Measurements from ENCODE around the gene UBA5.

The UBA5 gene

DNA sequence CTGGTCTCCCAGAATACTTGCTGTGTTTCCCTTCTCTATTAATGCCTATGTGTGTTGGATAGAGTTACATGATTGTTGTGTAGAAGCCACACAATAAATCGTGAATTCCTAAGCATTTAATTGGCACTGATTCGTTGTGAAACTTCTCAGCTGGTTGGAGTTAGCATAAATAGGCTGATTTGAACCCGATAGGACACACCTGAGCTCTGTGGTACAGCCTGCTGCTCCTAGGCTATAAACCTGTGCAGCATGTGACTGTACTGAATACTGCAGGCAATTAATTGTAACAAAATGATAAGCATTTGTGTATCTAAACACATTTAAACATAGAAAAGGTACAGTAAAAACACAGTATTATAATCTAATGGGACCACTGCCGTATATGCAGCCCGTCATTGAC, 5.4 kb upstream of the UBA5 start:
- no peak for DNase-seq

DNA sequence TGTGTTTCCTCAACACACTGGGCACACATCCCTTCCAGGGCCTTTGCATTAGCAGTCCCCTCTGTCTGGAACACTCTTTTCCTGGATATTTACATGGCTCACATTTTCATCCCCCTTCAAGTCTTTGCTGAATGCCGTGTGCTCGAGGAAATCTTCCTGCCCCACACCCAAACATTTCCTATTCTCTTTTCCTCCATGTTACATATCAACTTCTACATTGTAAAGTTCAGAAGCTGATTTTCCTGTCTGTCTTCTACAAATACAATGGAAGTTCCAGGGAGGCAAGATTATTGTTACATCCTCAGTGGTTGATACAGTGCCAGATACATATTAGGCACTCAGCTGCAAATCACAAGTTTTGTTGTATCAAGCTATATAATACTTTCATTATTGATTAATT, 4.7 kb upstream of the UBA5 start:
- no peak for DNase-seq

DNA sequence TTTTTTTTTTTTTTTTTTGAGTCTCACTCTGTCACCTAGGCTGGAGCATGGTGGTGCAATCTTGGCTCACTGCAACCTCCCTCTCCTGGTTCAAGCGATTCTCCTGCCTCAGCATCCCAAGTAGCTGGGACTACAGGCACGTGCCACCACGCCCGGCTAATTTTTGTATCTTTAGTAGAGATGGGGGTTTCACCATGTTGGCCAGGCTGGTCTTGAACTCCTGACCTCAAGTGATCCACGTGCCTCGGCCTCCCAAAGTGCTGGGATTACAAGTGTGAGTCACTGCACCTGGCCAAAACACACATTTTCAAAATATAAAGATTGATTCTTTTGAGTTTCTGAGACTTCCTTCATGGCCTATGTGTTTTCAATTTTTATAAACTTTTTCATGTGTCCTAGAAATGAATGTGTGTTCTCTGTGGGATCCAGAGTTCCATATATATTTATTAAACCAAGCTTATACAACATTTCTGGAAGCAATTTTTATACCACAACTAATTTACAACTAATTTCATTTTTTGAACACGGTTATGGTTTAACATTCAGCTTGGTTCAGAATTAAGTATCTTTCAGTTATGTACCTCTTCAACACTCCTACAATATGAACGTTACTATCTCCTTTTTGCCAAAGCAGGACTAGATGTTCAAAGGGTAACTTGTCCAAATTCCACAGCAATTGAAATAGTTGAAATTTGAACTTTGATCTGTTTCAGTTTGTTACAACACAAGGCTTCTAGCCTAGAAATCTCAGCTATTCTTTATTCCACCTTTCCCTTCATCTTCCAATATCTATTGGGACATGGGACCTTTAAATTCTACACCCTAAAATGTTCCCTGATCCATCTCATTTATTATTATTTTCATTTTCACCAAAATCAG, 2.0 kb upstream of the UBA5 start:
- no peak for DNase-seq

DNA sequence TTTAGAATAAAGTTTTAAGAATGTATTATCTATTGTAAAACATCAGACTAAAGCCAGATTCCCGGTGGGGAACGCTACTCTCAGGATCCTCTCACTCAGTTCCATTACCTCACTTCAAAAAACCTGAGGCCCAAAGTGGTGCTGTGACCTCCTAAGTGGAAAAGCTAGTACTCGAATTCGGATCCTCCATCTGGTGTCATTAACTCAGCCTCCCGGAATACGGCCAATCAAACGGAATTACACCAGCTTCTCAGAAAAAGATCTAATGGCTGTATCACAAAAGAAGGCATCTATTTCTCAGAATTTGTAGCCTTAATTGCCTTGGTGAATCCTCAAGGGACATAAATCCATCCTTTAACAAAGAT, 1.1 kb upstream of the UBA5 start:
- no peak for DNase-seq

DNA sequence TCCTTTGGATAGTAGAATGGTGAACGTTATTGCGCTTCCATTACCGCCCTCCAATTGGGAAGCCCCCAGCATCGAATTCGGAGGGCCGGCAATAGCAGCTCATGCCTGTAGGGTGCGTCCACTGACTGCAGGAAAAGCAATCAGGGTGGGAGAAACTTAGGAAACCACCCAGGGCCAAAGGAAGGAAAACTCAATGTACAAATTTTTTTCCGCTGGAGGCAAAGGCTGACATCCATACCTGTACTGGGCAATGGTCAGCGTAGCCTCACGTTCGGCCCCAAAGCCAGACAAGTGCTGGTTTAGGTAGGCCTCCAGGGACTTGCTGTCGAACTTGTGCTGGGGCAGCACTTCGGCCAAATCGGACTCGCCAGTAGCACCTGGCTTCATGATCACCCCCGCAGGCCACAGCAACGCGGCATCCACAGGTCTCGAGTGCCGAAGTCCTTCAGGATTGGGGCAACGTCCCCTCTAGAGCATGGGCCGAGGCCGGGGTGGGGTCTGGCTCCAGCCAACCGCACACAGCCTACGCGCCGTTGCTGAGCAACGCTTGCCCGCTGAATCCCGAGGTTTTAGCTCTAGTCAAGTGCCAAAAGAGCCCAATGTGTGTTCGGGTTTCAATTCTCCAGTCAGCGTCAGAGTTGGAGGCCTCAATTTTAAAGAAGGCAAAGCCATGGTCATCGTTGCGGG, 621 bp upstream of the UBA5 start, which contains the start of gene ACAD11:
Gene ACAD11, minus strand, starts transcription at position 445 of the 687 bp plus-strand sequence. Its CDS starts 58 bp downstream, at position 387.
- no peak for DNase-seq

DNA sequence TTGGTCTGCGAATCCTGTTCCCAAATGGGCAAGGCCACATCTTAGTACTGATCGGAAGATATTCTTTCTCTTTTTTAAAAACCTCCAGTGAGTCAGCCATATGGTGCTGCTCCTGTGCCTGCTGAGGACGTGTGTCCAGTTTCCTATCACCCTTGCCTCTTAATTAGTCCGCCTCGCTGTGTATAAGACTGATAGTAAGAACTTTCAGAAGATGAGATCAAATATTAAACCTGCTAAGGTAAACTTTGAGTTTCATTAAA, 612 bp downstream of the UBA5 start:
- no peak for DNase-seq

DNA sequence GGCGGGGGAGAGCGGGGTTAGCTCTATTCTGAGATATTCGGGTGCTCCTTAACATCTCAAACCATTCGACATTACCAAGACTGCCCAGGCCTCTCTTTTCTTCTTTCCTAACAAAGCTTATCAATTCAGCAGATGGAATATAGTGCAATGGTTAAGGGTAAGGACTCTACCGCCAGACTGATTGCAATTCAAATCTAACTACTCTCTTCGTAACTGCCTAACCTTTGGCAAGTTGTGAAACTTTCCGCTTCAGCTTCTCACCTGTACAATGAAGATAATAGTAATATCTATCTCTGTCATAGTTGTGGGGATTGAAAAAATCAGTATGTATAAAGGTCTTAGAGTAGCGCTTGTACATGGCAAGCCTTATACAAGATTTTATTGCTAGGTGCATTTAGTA, 972 bp downstream of the UBA5 start:
- no peak for DNase-seq

DNA sequence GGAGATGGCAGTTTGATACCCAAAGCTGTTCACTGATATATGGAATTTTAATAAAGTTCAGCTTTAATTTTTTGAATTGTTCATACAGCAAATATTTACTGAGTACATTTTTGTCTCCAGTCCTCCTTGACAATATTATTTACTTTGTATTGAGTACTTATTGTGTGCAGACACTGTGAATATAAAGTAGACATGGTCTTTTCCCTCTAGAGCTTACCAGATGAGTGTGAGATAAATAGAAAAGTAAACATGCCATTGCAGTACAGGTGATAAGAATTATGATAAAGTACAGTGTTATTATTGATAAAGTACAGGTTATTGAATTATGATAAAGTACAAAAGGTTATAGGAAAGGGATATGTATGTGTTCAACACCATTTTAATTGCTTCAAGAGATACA, 2.1 kb downstream of the UBA5 start:
- DNase-seq, result no peak

DNA sequence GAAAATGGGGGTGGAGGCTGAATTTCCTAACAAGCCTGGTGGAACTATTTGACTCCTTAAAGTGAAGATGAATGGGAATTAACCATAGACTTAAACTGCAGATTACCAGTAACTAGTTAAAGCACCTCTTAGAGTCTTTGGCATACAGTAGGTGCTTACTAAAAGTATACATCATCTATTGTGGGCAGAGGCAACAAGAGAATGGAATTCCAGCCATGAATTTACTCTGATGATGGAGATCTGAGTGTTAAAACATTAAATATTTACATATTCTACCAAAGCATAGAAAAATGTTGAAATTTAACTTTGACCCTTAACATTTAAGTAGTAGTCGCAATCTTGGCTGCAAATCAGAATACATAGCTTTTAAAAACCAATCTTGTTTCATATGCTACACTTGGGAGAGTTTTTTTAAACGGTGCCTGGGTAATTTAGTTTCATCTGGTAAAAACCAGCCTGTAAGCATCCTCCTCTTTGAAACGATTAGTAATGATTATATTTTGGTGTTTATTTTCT, 5.2 kb downstream of the UBA5 start:
- no peak for DNase-seq

DNA sequence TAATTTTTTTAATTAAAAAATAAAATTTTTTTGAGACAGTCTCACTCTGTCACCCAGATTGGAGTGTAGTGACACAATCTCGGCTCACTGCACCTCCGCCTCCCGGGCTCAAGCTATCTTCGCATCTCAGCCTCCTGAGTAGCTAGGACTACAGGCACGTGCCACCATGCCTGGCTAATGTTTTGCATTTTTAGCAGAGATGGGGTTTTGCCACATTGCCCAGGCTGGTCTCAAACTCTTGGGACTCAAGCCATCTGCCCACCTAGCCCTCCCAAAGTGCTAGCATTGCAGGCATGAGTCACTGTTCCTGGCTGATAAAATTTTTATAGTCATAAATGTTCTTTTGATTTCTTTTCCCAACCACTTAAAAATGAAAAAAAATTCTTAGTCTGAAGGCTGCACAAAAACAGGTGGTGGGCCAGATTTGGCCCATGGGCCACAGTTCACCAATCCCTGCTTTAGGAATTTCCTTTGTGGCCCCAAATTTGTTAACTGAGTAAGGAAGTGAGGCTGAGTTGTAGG, 9.2 kb downstream of the UBA5 start:
- no peak for DNase-seq

DNA sequence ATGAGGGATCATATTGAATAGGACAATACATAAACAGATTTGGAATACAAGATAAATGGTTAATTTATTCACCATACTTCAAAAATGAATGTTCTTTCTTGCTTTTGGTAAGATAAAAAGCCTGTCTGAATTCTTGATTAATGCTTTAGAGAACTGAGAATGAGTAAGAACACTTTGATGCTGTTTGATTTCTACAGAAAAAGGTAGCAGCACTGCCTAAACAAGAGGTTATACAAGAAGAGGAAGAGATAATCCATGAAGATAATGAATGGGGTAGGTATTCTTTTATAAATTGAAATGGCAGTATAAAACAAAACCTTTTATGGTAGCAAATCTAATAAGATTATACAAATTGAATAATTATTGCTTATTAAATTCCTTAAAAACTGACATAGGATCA, 15.3 kb downstream of the UBA5 start:
- DNase-seq, result no peak

DNA sequence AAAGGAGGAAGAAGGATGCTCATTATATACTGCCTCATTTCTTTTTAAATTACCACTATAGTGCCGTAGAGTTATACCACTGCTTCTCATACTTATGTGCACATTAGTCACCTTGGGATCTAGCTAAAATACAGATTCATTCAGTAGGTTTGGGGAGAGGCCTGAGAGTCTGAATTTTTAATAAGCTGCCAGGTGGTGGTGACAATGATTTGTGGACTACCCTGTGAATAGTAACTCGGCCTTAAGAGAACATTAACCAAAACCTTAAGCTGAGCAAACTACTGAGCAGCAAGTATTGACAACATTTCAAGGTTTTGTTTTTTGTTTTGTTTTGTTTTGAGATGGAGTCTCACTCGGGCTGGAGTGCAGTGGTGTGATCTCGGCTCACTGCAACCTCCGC, 19.8 kb downstream of the UBA5 start:
- peak; percentile 22 for DNase-seq

DNA sequence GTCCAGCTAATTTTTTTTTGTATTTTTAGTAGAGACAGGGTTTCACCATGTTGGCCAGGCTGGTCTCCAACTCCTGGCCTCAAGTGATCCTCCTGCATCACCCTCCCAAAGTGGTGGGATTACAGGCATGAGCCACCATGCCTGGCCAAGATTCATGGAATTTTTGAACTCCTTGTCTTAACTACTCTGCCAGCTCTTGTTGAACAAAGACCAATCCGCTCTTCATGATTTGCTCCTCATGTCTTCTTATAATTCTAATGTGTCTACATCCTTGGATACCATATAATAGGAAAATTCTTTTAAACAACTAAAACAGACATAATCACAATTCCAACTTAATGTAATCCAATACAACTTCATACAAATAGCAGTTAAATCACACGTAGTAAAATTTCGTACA, 21.3 kb downstream of the UBA5 start:
- DNase-seq, result no peak

DNA sequence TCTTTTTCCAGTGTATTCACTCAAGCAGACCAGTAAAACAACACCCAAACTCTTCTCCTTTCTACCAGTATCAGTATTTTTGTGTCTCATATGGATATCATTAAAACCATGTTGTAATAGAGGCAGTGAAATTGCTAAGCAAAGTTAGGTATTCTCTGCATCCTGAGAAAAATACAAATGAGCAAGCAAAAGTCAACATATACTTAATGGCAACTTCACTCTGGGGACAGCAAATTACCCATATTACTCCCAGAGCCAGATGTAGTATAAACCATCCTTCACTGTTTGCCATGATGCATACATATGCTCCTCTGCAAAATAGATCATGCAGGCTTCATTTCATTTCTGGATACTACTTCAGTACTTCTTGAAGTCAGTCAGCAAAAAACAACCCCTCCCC, 22.1 kb downstream of the UBA5 start:
- no peak for DNase-seq

DNA sequence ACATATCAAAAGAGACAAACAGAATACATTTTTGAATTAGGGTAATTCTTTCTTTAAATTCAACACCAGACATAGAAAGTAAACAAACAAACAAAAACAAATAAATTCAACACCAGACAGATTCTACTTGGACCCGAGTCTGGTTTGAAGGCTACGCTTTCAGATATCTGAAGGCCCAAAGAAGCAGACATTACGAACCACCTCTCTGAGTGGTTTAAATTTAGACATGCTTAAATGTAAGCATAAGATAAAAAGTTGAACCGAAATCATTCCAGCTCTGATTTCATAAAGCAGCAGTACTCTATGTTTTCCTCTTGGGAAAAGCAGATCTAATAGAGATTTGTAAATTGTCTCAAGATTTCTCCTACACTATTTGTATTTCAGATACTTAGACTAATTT, 29.9 kb downstream of the UBA5 start:
- DNase-seq, result no peak

DNA sequence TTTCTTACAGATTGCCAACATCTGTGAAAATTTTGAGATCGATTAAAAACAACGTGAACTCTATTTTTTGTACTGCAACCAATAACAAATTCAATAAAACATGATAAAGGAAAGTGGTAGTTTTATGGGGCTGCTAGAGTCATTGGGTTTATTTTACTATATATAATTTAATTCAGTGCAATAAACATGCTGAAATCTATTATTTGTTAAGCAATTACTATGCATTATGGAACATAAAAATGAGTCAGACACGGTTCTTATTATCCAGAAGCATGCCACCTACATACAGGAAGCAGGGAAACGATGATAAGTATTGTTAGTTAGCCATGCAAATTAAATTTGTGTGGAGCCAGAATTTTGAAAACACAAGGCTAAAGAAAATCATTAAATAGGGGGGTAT, 34.9 kb downstream of the UBA5 start:
- no peak for DNase-seq

DNA sequence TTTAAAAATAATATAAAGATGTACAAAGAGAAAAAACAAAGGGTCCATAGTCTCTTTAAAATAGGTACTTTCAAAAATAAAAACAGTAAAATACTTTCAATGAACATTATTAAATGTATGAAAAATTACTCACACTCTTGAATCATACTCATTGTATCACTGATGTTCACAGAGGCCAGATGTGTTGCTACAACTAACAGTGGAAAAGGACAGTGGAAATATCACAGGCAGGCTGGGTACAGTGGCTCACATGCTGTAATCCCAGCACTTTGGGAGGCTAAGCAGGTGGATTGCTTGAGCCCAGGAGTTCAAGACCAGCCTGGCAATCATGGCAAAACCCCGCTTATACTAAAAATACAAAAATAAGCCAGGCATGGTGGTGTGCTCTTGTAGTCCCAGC, 35.3 kb downstream of the UBA5 start:
- no peak for DNase-seq

DNA sequence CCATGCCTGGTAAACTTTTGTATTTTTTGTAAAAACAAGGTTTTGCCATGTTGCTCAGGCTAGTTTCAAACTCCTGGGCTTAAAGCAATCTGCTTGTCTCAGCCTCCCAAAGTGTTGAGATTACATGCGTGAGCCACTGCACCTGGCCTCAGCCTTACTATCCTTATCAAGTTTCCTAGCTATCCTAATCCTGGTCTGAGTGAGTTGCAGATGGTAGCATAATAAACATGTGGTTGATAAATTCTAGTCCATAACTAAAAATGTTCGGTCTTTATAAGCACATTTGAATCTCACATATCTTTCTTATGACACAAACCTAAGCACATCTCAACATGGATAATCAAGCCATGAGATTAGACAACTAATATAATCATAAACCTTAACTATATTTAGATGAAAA, 43.6 kb downstream of the UBA5 start:
- DNase-seq, result no peak

DNA sequence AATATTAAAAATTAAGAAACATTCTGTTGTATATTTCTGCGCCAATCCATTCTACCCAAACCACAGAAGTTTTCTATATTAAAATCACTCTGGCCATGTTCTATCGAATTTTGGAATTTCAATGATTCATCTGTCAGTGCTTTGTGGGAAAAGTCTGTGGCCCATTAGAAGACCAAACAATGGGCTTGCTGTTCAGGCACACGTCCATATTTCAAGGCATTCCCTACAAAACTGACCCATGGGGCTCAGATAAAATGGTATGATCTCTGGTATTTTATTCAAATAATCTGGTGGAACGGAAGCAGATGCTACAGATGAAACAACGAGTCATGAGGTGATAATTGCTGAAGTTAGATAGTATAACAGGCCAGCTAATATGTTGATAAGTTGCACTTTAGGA, 49.6 kb downstream of the UBA5 start:
- DNase-seq, result no peak

DNA sequence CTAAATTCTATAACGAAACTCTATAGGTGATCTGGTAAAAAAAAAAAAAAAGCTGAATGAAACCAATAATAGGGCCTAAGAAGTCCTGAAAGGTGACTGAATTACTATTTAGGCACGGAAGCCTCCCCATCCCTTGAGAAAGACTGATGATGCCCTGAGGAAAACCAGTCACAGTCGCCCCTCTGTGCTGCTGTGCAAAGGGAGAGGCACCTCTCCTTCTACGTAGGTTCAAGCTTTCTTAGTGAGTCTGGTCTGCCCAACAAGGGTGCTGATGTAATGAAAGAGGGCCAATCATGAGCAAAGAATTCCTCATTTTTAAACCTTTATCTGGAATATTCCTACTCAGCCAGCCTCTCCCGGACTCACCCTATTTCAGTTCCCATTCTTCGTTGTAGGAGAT, 50.2 kb downstream of the UBA5 start:
- DNase-seq, result no peak

DNA sequence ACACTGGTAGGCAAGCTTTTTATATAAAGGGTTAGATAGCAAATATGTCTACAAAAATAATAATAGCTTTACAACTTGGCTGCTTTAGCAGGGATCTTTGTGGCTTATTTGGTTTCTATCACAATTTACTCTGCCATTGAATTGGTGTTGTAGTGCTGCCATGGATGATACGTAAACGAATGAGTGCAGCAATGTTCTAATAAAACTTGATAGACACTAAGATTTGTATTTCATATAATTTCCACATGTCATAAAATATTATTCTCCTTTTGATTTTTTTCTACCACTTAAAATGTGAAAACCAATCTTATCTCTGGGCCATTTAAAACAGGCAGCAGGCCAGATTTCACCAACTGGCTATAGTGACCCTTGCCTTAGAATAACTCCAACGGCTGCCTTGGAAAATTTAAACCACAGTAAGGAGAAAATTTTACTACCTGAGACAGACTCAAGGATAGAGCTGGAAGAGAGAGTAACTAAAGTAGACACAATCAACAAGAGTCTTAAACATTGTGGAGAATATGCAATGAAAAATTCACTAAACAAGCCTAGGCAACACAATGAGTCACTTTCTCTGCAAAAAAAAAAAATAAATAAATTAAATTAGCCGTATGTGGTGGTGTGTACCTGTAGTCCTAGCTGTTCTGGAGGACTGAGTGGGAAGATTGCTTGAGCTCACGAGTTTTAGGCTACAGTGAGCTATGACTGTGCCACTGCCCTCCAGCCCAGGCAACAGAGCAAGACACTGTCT, 54.0 kb downstream of the UBA5 start:
- DNase-seq, result no peak

DNA sequence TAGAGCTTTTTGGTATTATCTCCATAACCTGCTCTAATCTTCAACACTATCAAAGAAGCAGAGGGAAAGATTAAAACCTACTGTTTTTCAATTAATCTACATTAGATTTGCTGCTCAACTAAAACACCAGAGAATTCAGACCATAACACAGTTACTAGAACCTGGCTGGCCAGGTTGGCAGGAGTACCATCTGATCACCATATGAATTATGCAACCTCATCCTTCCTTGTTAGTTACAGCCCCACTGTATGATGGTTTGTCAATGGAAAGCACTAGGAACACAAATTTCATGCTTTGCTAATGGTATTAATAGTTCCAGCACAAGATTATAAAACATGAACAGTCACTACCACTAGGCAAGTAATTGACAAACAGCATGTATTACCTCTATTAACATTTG, 56.2 kb downstream of the UBA5 start:
- no peak for DNase-seq

DNA sequence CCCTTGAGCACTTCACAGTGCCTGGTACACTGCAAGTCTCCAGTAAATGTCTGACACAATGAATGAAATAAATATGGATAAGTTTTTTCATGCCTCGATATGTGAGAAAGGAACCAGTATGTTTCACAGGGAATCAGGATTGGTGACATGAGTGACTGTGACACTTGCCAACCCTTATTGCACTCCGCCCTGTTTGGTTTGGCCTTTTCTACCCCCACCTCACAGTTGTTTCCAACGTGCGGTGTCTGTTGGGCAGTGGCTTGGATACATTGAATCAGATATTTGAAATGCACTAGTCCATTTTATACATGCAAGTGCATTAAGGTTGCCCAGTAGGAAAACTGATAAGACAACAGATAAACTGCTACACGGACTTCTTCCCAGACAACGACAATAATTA, 60.1 kb downstream of the UBA5 start:
- no peak for DNase-seq

Measured in NCI-H187 treated with DMSO at 0.1 percent for 48 hours (cell line).